Mesendoderm (in vitro differentiated cells): ENCODE results near the gene EIF2D.
A peak's percentile ranks its signal among the peaks of the same experiment; 100 is the strongest.

ENCODE experiments used
- DNase-seq: peaks from one replicate; pipeline ENCODE4 v3.0.0; 2013
- H2AK5ac ChIP-seq: 2 replicates; pipeline ENCODE4 v1.6.1; 2013; ENCODE audit warnings: low read length, inconsistent platforms
- H2BK120ac ChIP-seq: 2 replicates; pipeline ENCODE4 v1.6.1; 2013; ENCODE audit warnings: low read depth, mild to moderate bottlenecking, low read length, moderate library complexity, mixed read lengths
- H2BK15ac ChIP-seq: replicated peaks from 2 replicates; pipeline ENCODE4 v1.6.1; 2013; ENCODE audit warnings: low read depth, mild to moderate bottlenecking, moderate library complexity
- H2BK5ac ChIP-seq: 2 replicates; pipeline ENCODE4 v1.6.1; 2013; ENCODE audit warnings: low read length, inconsistent platforms
- H3K18ac ChIP-seq: 2 replicates; pipeline ENCODE4 v1.6.1; 2013; ENCODE audit warnings: mild to moderate bottlenecking, low read length, mixed read lengths
- H3K23ac ChIP-seq: one replicate; pipeline ENCODE4 v1.6.1; 2013; ENCODE audit warnings: low read length
- H3K27ac ChIP-seq: 2 replicates; pipeline ENCODE4 v1.5.1; 2013; ENCODE audit warnings: low read depth, mild to moderate bottlenecking, inconsistent platforms, low read length, moderate library complexity
- H3K27me3 ChIP-seq: 2 replicates; pipeline ENCODE4 v1.6.1; 2013; ENCODE audit warnings: low read length, control low read depth, mild to moderate bottlenecking, inconsistent platforms; ENCODE audit not compliant: insufficient read depth, poor library complexity
- H3K36me3 ChIP-seq: 2 replicates; pipeline ENCODE4 v1.6.1; 2013; ENCODE audit warnings: low read length, inconsistent platforms; ENCODE audit not compliant: control insufficient read depth, insufficient read depth
- H3K4ac ChIP-seq: one replicate; pipeline ENCODE4 v1.6.1; 2013; ENCODE audit warnings: low read depth, mild to moderate bottlenecking, low read length, moderate library complexity
- H3K4me1 ChIP-seq: 2 replicates; pipeline ENCODE4 v1.6.1; 2013; ENCODE audit warnings: low read depth, low read length, inconsistent platforms; ENCODE audit not compliant: control insufficient read depth
- H3K4me2 ChIP-seq: 2 replicates; pipeline ENCODE4 v1.6.1; 2013; ENCODE audit warnings: low read length
- H3K4me3 ChIP-seq: 2 replicates; pipeline ENCODE4 v1.5.1; 2013; ENCODE audit warnings: mild to moderate bottlenecking, low read length
- H3K56ac ChIP-seq: one replicate; pipeline ENCODE4 v1.6.1; 2013; ENCODE audit warnings: low read length
- H3K79me1 ChIP-seq: 2 replicates; pipeline ENCODE4 v1.6.1; 2013; ENCODE audit warnings: low read length, inconsistent platforms
- H3K79me2 ChIP-seq: 2 replicates; pipeline ENCODE4 v1.6.1; 2013; ENCODE audit warnings: mild to moderate bottlenecking, low read length; ENCODE audit not compliant: control insufficient read depth, insufficient read depth
- H3K9ac ChIP-seq: 2 replicates; pipeline ENCODE4 v1.6.1; 2013; ENCODE audit warnings: low read length, inconsistent platforms
- H4K5ac ChIP-seq: one replicate; pipeline ENCODE4 v1.6.1; 2013; ENCODE audit warnings: low read length
- H4K8ac ChIP-seq: one replicate; pipeline ENCODE4 v1.6.1; 2013; ENCODE audit warnings: low read depth, mild to moderate bottlenecking, control low read depth, low read length, moderate library complexity
- WGBS: extraction: QIAGEN DNeasy Blood & Tissue Kit; methylation state at CpG from one replicate; pipeline ENCODE4 v1.1.7; 2013; ENCODE audit warnings: low lambda C conversion rate, missing lambda C conversion rate; ENCODE audit not compliant: insufficient coverage; ENCODE audit errors: extremely low coverage; 5-methylcytosine and 5-hydroxymethylcytosine counted together

The EIF2D gene

DNA sequence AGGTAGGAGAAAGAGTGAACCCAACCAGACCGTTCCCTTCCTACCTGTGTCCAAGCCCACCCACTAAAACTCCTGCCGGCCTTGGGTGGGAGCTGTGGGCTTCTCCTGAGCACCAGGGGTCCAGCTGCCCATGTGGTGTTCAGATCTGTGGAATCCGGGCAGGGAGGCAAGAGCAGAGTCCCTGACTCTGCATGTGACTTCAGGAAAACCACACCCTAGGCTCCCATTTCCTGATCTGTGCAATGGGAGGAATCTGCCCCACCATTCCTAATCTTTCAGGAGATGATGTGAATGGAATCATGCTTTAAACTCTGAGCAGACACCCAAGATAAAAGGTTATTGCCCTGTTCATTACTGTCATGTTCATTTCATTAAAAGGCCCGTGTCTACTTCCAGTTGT, 27.6 kb downstream of the EIF2D start:
- no peak overlapping the region for H4K5ac ChIP-seq
- no peak overlapping the region for H3K27ac ChIP-seq
- no peaks in the 10 kb centered on the region for H3K4me1 ChIP-seq
- no peak overlapping the region for H2BK15ac ChIP-seq
- H3K79me1 ChIP-seq = no peaks in the 10 kb centered on the region
- no peak overlapping the region for H3K9ac ChIP-seq
- no peak overlapping the region for H2AK5ac ChIP-seq
- H3K4me2 ChIP-seq = no peak overlapping the region
- no peaks in the 10 kb centered on the region for H3K79me2 ChIP-seq
- no peak overlapping the region for H4K8ac ChIP-seq
- no CpG with 5 or more reads among the region's 4 CpGs for WGBS
- no peak overlapping the region for H3K18ac ChIP-seq
- no peak overlapping the region for H3K4ac ChIP-seq
- H3K23ac ChIP-seq = no peak overlapping the region
- no peak overlapping the region for H2BK5ac ChIP-seq
- DNase-seq = no peak
- no peaks in the 10 kb centered on the region for H3K36me3 ChIP-seq
- no peaks in the 10 kb centered on the region for H3K27me3 ChIP-seq
- H3K4me3 ChIP-seq = no peak overlapping the region
- no peak overlapping the region for H2BK120ac ChIP-seq
- H3K56ac ChIP-seq = no peak overlapping the region

DNA sequence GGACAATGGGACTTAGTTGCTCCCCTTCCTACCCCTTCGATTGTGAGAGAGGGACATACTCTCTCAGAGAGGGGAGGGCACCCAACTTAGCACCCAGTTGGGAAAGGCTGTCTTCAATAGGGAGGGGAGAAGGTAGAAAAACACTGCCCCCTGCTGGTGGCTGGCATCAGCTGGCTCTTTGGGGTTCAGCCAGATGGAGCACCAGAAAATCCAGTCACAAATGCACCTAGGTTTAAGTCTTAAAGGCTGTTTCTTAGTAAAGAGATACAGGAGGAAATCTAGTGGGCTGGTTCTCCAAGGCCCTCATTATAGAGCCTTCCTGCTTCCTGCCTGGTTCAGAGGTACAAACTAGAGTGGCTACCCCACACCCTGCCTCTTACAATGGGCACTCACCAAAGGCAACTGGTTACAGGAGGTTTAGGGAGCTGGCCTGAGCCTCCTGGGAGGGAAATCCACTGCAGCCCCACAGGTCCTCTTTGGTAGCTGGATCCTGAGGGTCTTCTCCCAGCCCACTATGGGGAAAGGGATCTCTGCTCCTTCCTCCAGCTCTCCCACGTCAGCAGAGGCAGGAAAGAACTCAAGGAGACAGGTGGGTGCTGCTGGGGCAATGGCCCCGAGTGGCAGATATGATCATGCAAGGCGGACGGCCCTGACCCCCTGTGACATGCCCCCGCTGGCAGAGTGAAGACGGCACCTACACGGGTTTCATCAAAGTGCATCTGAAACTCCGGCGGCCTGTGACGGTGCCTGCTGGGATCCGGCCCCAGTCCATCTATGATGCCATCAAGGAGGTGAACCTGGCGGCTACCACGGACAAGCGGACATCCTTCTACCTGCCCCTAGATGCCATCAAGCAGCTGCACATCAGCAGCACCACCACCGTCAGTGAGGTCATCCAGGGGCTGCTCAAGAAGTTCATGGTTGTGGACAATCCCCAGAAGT, 28.3 kb downstream of the EIF2D start:
- no CpG with 5 or more reads among the region's 16 CpGs for WGBS
- H3K36me3 ChIP-seq = no peaks in the 10 kb centered on the region
- no peak overlapping the region for H3K56ac ChIP-seq
- no peak overlapping the region for H3K9ac ChIP-seq
- no peak overlapping the region for H4K8ac ChIP-seq
- H2AK5ac ChIP-seq = no peak overlapping the region
- H2BK120ac ChIP-seq = no peak overlapping the region
- no peaks in the 10 kb centered on the region for H3K79me1 ChIP-seq
- H3K27ac ChIP-seq = no peak overlapping the region
- H3K4ac ChIP-seq = no peak overlapping the region
- no peak overlapping the region for H3K18ac ChIP-seq
- no peak overlapping the region for H2BK15ac ChIP-seq
- H3K27me3 ChIP-seq = no peaks in the 10 kb centered on the region
- no peaks in the 10 kb centered on the region for H3K4me1 ChIP-seq
- H4K5ac ChIP-seq = no peak overlapping the region
- no peak overlapping the region for H3K4me3 ChIP-seq
- no peak overlapping the region for H2BK5ac ChIP-seq
- no peaks in the 10 kb centered on the region for H3K79me2 ChIP-seq
- no peak overlapping the region for H3K23ac ChIP-seq
- peak; percentile 74 for DNase-seq
- no peak overlapping the region for H3K4me2 ChIP-seq

DNA sequence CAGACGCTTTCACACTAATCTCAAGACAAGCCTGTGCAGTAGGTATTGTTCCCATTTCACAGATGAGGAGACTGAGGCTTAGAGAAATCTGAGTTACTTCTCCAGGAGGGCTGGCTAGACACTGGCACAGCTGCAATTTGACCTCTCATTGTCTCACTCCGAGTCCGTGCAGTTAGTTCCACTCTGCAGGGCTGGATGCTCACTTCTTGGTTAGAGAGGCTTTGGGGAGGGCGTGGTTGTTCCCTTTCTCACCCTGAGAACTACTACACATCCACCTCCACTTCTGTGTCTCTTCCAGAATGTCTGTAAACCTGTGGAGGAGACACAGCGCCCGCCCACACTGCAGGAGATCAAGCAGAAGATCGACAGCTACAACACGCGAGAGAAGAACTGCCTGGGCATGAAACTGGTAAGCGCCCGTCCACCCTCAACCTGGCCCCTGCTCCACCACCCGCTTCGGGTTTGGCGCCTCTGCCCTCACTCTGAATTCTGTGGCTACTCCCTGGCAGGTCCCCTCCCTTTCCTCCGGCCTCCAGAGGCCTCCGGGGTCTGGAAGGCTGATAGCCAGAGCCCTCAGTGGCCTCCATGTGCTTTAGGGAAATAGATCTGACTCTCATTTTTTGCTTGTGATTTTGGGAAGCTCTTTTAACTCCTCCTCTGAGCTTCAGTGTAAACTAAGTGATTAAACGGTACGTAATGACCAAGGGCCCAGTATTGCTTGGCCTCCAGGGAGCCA, 29.1 kb downstream of the EIF2D start:
- H3K23ac ChIP-seq = no peak overlapping the region
- H3K79me2 ChIP-seq = no peaks in the 10 kb centered on the region
- DNase-seq = no peak
- H2BK15ac ChIP-seq = no peak overlapping the region
- no peaks in the 10 kb centered on the region for H3K4me1 ChIP-seq
- no CpG with 5 or more reads among the region's 18 CpGs for WGBS
- no peaks in the 10 kb centered on the region for H3K27me3 ChIP-seq
- no peak overlapping the region for H2BK120ac ChIP-seq
- H2BK5ac ChIP-seq = no peak overlapping the region
- H4K8ac ChIP-seq = no peak overlapping the region
- no peak overlapping the region for H2AK5ac ChIP-seq
- H3K4me2 ChIP-seq = no peak overlapping the region
- no peaks in the 10 kb centered on the region for H3K36me3 ChIP-seq
- no peaks in the 10 kb centered on the region for H3K79me1 ChIP-seq
- no peak overlapping the region for H3K18ac ChIP-seq
- H3K4ac ChIP-seq = no peak overlapping the region
- H3K56ac ChIP-seq = no peak overlapping the region
- H3K9ac ChIP-seq = no peak overlapping the region
- no peak overlapping the region for H3K27ac ChIP-seq
- no peak overlapping the region for H4K5ac ChIP-seq
- no peak overlapping the region for H3K4me3 ChIP-seq

DNA sequence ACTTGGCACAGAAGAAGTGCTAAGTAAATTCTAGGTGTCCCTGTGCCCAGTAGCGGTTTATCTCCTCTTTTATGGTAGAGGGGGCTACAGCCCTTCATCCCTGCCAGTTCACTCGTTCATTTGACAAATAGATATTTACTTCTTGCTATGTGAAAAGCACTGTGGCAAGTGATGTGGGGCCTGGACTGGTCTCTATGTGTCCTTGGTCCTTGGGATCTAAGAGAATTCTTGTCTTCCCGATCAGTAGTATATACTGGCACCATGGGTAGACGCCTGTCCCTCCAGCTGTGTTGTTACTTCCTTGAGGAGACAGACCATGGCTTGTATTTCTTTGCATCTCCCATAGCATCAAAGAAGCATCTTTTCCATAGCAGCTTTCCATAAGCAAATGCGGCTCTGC, 29.7 kb downstream of the EIF2D start:
- H3K27me3 ChIP-seq = no peaks in the 10 kb centered on the region
- WGBS = no CpG with 5 or more reads among the region's 5 CpGs
- no peak overlapping the region for H4K8ac ChIP-seq
- H3K4ac ChIP-seq = no peak overlapping the region
- no peaks in the 10 kb centered on the region for H3K79me1 ChIP-seq
- DNase-seq = no peak
- no peak overlapping the region for H3K4me3 ChIP-seq
- H3K4me1 ChIP-seq = no peaks in the 10 kb centered on the region
- no peak overlapping the region for H2BK15ac ChIP-seq
- H3K79me2 ChIP-seq = no peaks in the 10 kb centered on the region
- H2BK120ac ChIP-seq = no peak overlapping the region
- H3K27ac ChIP-seq = no peak overlapping the region
- H3K9ac ChIP-seq = no peak overlapping the region
- H3K18ac ChIP-seq = no peak overlapping the region
- no peak overlapping the region for H2BK5ac ChIP-seq
- H3K4me2 ChIP-seq = no peak overlapping the region
- no peak overlapping the region for H3K23ac ChIP-seq
- no peaks in the 10 kb centered on the region for H3K36me3 ChIP-seq
- no peak overlapping the region for H3K56ac ChIP-seq
- H4K5ac ChIP-seq = no peak overlapping the region
- H2AK5ac ChIP-seq = no peak overlapping the region

DNA sequence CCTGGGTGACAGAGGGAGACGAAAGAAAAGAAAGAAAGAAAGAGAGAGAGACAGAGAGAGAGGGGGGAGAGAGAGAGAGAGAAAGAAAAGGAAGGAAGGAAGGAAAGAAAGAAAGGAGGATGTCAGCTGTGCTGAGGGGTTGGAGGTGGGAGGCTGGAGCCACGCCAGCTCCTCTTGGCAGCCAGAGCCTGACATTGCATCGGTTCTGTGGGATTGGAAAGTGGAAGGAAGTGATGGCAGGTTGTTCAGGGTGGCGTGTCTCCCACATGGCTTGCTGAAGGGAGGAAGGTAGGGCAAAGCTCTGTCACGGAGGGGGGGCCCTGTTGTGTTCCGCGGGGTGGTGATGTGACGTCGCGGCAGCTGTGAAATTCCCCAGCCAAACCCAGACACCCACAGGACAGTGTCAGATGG, 30.7 kb downstream of the EIF2D start:
- Histone ChIP-seq H4K8ac (no peak overlapping the region), H3K18ac (no peak overlapping the region), H3K36me3 (no peaks in the 10 kb centered on the region), H3K4ac (no peak overlapping the region), H2BK5ac (no peak overlapping the region), H3K23ac (no peak overlapping the region), H3K4me1 (no peaks in the 10 kb centered on the region), H2BK120ac (no peak overlapping the region), H3K27me3 (no peaks in the 10 kb centered on the region), H3K79me2 (no peaks in the 10 kb centered on the region), H2BK15ac (no peak overlapping the region), H3K4me2 (no peak overlapping the region), H3K56ac (no peak overlapping the region), H2AK5ac (no peak overlapping the region), H3K79me1 (no peaks in the 10 kb centered on the region), H3K9ac (no peak overlapping the region), H3K27ac (no peak overlapping the region), H3K4me3 (no peak overlapping the region), H4K5ac (no peak overlapping the region)
- WGBS = no CpG with 5 or more reads among the region's 10 CpGs
- no peak for DNase-seq
